SU-DHL-6 (cell line): Measurements from ENCODE around the gene CBFB.
"Not testable (repeated sequence)": the region's sequence is repeated elsewhere in the genome, so short reads cannot be mapped to it uniquely, and the experiment has no call there.

Experiments
- H2AFZ ChIP-seq: fragments of 200-600 bp; sonication (generic); 2 replicates; pipeline ENCODE4 v1.6.1; 2014; ENCODE audit warnings: low read depth, mild to moderate bottlenecking, moderate library complexity, mixed read lengths, antibody characterized with exemption, low read length; ENCODE audit not compliant: severe bottlenecking
- H3F3A ChIP-seq: fragments of 200-600 bp; shearing (Covaris generic); 2 replicates; pipeline ENCODE4 v1.6.0; 2016; ENCODE audit warnings: antibody characterized with exemption, mild to moderate bottlenecking; ENCODE audit not compliant: insufficient read depth
- H3K27ac ChIP-seq: fragments of 200-600 bp; sonication (generic); 2 replicates; pipeline ENCODE4 v1.5.1; 2016; ENCODE audit warnings: low read depth, mild to moderate bottlenecking, low read length, moderate library complexity, mixed read lengths
- H3K27me3 ChIP-seq: fragments of 200-600 bp; sonication (generic), shearing (Covaris generic); 2 replicates; pipeline ENCODE4 v1.6.0; 2014; ENCODE audit warnings: mild to moderate bottlenecking, low read length
- H3K36me3 ChIP-seq: fragments of 200-600 bp; sonication (generic); 2 replicates; pipeline ENCODE4 v1.6.1; 2014; ENCODE audit warnings: mild to moderate bottlenecking, low read length, mixed read lengths
- H3K4me2 ChIP-seq: fragments of 300-600, 200-600 bp; shearing (Covaris generic), sonication (generic); 2 replicates; pipeline ENCODE4 v1.6.0; 2014; ENCODE audit warnings: low read length, low read depth, mild to moderate bottlenecking; ENCODE audit not compliant: poor library complexity, severe bottlenecking
- H3K4me3 ChIP-seq: fragments of 200-600 bp; sonication (generic); 2 replicates; pipeline ENCODE4 v1.5.1; 2014; ENCODE audit warnings: antibody characterized with exemption, low read length, mild to moderate bottlenecking, mixed read lengths; ENCODE audit not compliant: insufficient read depth, poor library complexity, severe bottlenecking
- H3K79me2 ChIP-seq: fragments of 200-600 bp; sonication (generic); 2 replicates; pipeline ENCODE4 v1.6.1; 2014; ENCODE audit warnings: mild to moderate bottlenecking, low read length, moderate library complexity; ENCODE audit not compliant: insufficient read depth
- H3K9ac ChIP-seq: fragments of 200-600 bp; sonication (generic); 2 replicates; pipeline ENCODE4 v1.7.0; 2014; ENCODE audit warnings: mild to moderate bottlenecking, low read length
- H3K9me2 ChIP-seq: fragments of 200-600 bp; sonication (generic); replicated peaks from 2 replicates; pipeline ENCODE4 v1.6.1; 2014; ENCODE audit warnings: low read length; ENCODE audit not compliant: insufficient read depth
- H3K9me3 ChIP-seq: fragments of 200-600 bp; sonication (generic); 2 replicates; pipeline ENCODE4 v1.6.1; 2014; ENCODE audit warnings: low read length, mixed read lengths; ENCODE audit not compliant: insufficient read depth
- H4K20me1 ChIP-seq: fragments of 200-600 bp; sonication (generic); 2 replicates; pipeline ENCODE4 v1.6.1; 2014; ENCODE audit warnings: low read depth, mild to moderate bottlenecking, antibody characterized with exemption, low read length, moderate library complexity, mixed read lengths
- CTCF ChIP-seq: fragments of 200-600 bp; sonication (generic); IDR thresholded peaks from one replicate; pipeline ENCODE4 v1.5.1; 2017; ENCODE audit warnings: antibody characterized with exemption, mild to moderate bottlenecking, low read length, moderate library complexity; ENCODE audit not compliant: insufficient read depth, poor library complexity, severe bottlenecking
- EZH2phosphoT487 ChIP-seq: fragments of 200-600 bp; sonication (generic), shearing (Covaris generic); conservative IDR thresholded peaks from 2 replicates; pipeline ENCODE4 v1.6.1; 2018; ENCODE audit warnings: mild to moderate bottlenecking, antibody characterized with exemption, low read length, moderate library complexity, mixed read lengths

CBFB gene

GRCh38 chr16:67040166-67040565 is 11.2 kb downstream of the CBFB start:
- H3K27ac ChIP-seq: no peak overlapping the region
- TF ChIP-seq EZH2phosphoT487 (no peak), CTCF (no peak)
- H3K27me3 ChIP-seq: no peaks in the 10 kb centered on the region
- peaks cover 94% of the 10 kb centered on the region for H3K79me2 ChIP-seq
- H3K4me2 ChIP-seq: no peak overlapping the region
- no peak overlapping the region for H3K4me3 ChIP-seq
- no peaks in the 10 kb centered on the region for H3K9me3 ChIP-seq
- H3K9me2 ChIP-seq: no peaks in the 10 kb centered on the region
- no peak overlapping the region for H3K9ac ChIP-seq
- H3F3A ChIP-seq: peaks cover 11% of the 10 kb centered on the region
- no peak overlapping the region for H2AFZ ChIP-seq
- peaks cover 21% of the 10 kb centered on the region for H4K20me1 ChIP-seq
- peaks cover 43% of the 10 kb centered on the region for H3K36me3 ChIP-seq

- Histone ChIP-seq H3K27ac (no peak overlapping the region), H3K27me3 (no peaks in the 10 kb centered on the region), H3K79me2 (peaks cover 92% of the 10 kb centered on the region), H3K36me3 (peaks cover 42% of the 10 kb centered on the region), H3F3A (peaks cover 11% of the 10 kb centered on the region), H3K9me3 (no peaks in the 10 kb centered on the region), H2AFZ (no peak overlapping the region), H3K9ac (no peak overlapping the region), H3K4me2 (no peak overlapping the region), H3K9me2 (no peaks in the 10 kb centered on the region), H3K4me3 (no peak overlapping the region), H4K20me1 (peaks cover 16% of the 10 kb centered on the region)
- no peak for TF ChIP-seq EZH2phosphoT487
- no peak for TF ChIP-seq CTCF
These were observed 12.0 kb downstream of the CBFB start for GRCh38 chr16:67040906-67041305.

- peaks cover 36% of the 10 kb centered on the region for H3K36me3 ChIP-seq
- peaks cover 11% of the 10 kb centered on the region; the same call in 1 of the 2 replicates for H3F3A ChIP-seq
- H3K79me2 ChIP-seq: peaks cover 89% of the 10 kb centered on the region
- H2AFZ ChIP-seq, H3K9me3 ChIP-seq, H3K9me2 ChIP-seq, H3K27ac ChIP-seq, H3K4me3 ChIP-seq, H3K9ac ChIP-seq, H3K27me3 ChIP-seq, H3K4me2 ChIP-seq: not testable (repeated sequence)
- H4K20me1 ChIP-seq: peaks cover 16% of the 10 kb centered on the region
These were observed 12.6 kb downstream of the CBFB start for GRCh38 chr16:67041520-67041919.

GRCh38 chr16:67043420-67043819 is 14.5 kb downstream of the CBFB start:
- H4K20me1 ChIP-seq: peaks cover 14% of the 10 kb centered on the region
- H3K9me3 ChIP-seq: no peaks in the 10 kb centered on the region
- peaks cover 86% of the 10 kb centered on the region for H3K79me2 ChIP-seq
- no peak overlapping the region for H2AFZ ChIP-seq
- H3K27me3 ChIP-seq: no peaks in the 10 kb centered on the region
- H3K9me2 ChIP-seq: no peaks in the 10 kb centered on the region
- H3K9ac ChIP-seq: no peak overlapping the region
- H3K27ac ChIP-seq: no peak overlapping the region
- peaks cover 9% of the 10 kb centered on the region; the same call in 1 of the 2 replicates for H3F3A ChIP-seq
- H3K4me3 ChIP-seq: no peak overlapping the region
- H3K4me2 ChIP-seq: no peak overlapping the region
- H3K36me3 ChIP-seq: peaks cover 25% of the 10 kb centered on the region
- TF ChIP-seq EZH2phosphoT487 (no peak), CTCF (no peak)
